TTC549 (cell line): ENCODE data around the gene PIBF1.
"Not testable (repeated sequence)": the region's sequence is repeated elsewhere in the genome, so short reads cannot be mapped to it uniquely, and the experiment has no call there.

Source experiments
- FAIRE-seq: peaks from 2 replicates; lab custom pipeline; 2012; peaks lifted over from hg19 to GRCh38; lab: Jason Lieb, UNC

The PIBF1 gene

GRCh38 chr13:72781451-72782439 is at the start of gene PIBF1, which contains the start of gene DIS3:
TSS of gene PIBF1 (plus strand) at chr13:72782133. CDS start at chr13:72783470, 1,337 bp downstream.
TSS of gene DIS3 (minus strand) at chr13:72781900. CDS start at chr13:72781832, 68 bp downstream.
- FAIRE-seq, result peak; percentile 97

GRCh38 chr13:72737033-72737432 is 44.9 kb upstream of the PIBF1 start:
- FAIRE-seq, result no peak

GRCh38 chr13:72740015-72740414 is 41.9 kb upstream of the PIBF1 start:
- no peak for FAIRE-seq

- FAIRE-seq, result no peak
Observed at GRCh38 chr13:72745260-72745659, 36.7 kb upstream of the PIBF1 start.

GRCh38 chr13:72751220-72751619 is 30.7 kb upstream of the PIBF1 start:
- no peak for FAIRE-seq

GRCh38 chr13:72754111-72754510 is 27.8 kb upstream of the PIBF1 start:
- no peak for FAIRE-seq

GRCh38 chr13:72757792-72758535 is 24.0 kb upstream of the PIBF1 start:
- no peak for FAIRE-seq

- FAIRE-seq, result no peak
Observed at GRCh38 chr13:72760189-72760588, 21.7 kb upstream of the PIBF1 start.

GRCh38 chr13:72763411-72763810 is 18.5 kb upstream of the PIBF1 start:
- no peak for FAIRE-seq

GRCh38 chr13:72774019-72774418 is 7.9 kb upstream of the PIBF1 start:
- no peak for FAIRE-seq

GRCh38 chr13:72782717-72783116 is 784 bp downstream of the PIBF1 start:
- FAIRE-seq, result no peak

GRCh38 chr13:72784679-72785078 is 2.7 kb downstream of the PIBF1 start:
- FAIRE-seq, result not testable (repeated sequence)

GRCh38 chr13:72788831-72789230 is 6.9 kb downstream of the PIBF1 start:
- FAIRE-seq, result no peak

GRCh38 chr13:72792640-72793039 is 10.7 kb downstream of the PIBF1 start:
- FAIRE-seq, result no peak

GRCh38 chr13:72798817-72799216 is 16.9 kb downstream of the PIBF1 start:
- no peak for FAIRE-seq

GRCh38 chr13:72804301-72804700 is 22.4 kb downstream of the PIBF1 start:
- no peak for FAIRE-seq

- no peak for FAIRE-seq
Observed at GRCh38 chr13:72805676-72806346, 23.9 kb downstream of the PIBF1 start.

- not testable (repeated sequence) for FAIRE-seq
Observed at GRCh38 chr13:72806514-72806913, 24.6 kb downstream of the PIBF1 start.

- FAIRE-seq, result peak; percentile 90
Observed at GRCh38 chr13:72808917-72809500, 27.1 kb downstream of the PIBF1 start.

GRCh38 chr13:72820156-72820897 is 38.4 kb downstream of the PIBF1 start:
- no peak for FAIRE-seq

- no peak for FAIRE-seq
Observed at GRCh38 chr13:72820898-72821279, 39.0 kb downstream of the PIBF1 start.
